Neuron (in vitro differentiated cells): ENCODE measurements around the gene MAN1B1.

Source experiments
- H2AFZ ChIP-seq: one replicate; pipeline ENCODE4 v1.6.1; 2013; ENCODE audit warnings: low read depth, mild to moderate bottlenecking, inconsistent platforms, low read length, moderate library complexity
- H3K27me3 ChIP-seq: one replicate; pipeline ENCODE4 v1.6.1; 2013; ENCODE audit warnings: low read length; ENCODE audit not compliant: insufficient read depth
- H3K36me3 ChIP-seq: one replicate; pipeline ENCODE4 v1.6.1; 2013; ENCODE audit warnings: low read length; ENCODE audit not compliant: insufficient read depth
- H3K4me1 ChIP-seq: one replicate; pipeline ENCODE4 v1.6.1; 2013; ENCODE audit warnings: low read length; ENCODE audit not compliant: insufficient read depth
- H3K4me3 ChIP-seq: 2 replicates; pipeline ENCODE4 v1.5.1; 2013; ENCODE audit warnings: mild to moderate bottlenecking, low read length, moderate library complexity
- H3K9me3 ChIP-seq: one replicate; pipeline ENCODE4 v1.6.1; 2013; ENCODE audit warnings: low read length

The MAN1B1 gene

GRCh38 chr9:137152844-137153405 lies 66.1 kb downstream of the MAN1B1 start:
- Histone ChIP-seq H3K4me1 (peaks cover 1% of the 10 kb centered on the region), H3K27me3 (peaks cover 46% of the 10 kb centered on the region), H3K4me3 (no peak overlapping the region), H3K9me3 (no peaks in the 10 kb centered on the region), H2AFZ (no peak overlapping the region), H3K36me3 (no peaks in the 10 kb centered on the region)

- no peaks in the 10 kb centered on the region for H3K9me3 ChIP-seq
- H3K4me3 ChIP-seq = no peak overlapping the region
- no peaks in the 10 kb centered on the region for H3K36me3 ChIP-seq
- H3K4me1 ChIP-seq = peaks cover 7% of the 10 kb centered on the region
- H3K27me3 ChIP-seq = peaks cover 64% of the 10 kb centered on the region
- no peak overlapping the region for H2AFZ ChIP-seq
Measured at GRCh38 chr9:137156567-137157375, 70.0 kb downstream of the MAN1B1 start.

- Histone ChIP-seq H3K9me3 (no peaks in the 10 kb centered on the region), H2AFZ (no peak overlapping the region), H3K27me3 (peaks cover 71% of the 10 kb centered on the region), H3K4me1 (peaks cover 11% of the 10 kb centered on the region), H3K4me3 (no peak overlapping the region), H3K36me3 (no peaks in the 10 kb centered on the region)
Measured at GRCh38 chr9:137157618-137158415, 71.0 kb downstream of the MAN1B1 start.

- Histone ChIP-seq H3K9me3 (no peaks in the 10 kb centered on the region), H3K27me3 (peaks cover 78% of the 10 kb centered on the region), H3K4me1 (peaks cover 11% of the 10 kb centered on the region), H3K4me3 (no peak overlapping the region), H2AFZ (no peak overlapping the region), H3K36me3 (no peaks in the 10 kb centered on the region)
Measured at GRCh38 chr9:137158625-137159024, 71.8 kb downstream of the MAN1B1 start.
